ENCODE results near the gene FAM107B. TPM values are rescaled to one million over a fixed set of nuclear protein-coding genes. Genes with fewer than 3 reads are reported as not detected.

Gene FAM107B
- polyA plus RNA-seq, 6 donors from 2014 or later: 112 to 259 (median 159) TPM

DNA sequence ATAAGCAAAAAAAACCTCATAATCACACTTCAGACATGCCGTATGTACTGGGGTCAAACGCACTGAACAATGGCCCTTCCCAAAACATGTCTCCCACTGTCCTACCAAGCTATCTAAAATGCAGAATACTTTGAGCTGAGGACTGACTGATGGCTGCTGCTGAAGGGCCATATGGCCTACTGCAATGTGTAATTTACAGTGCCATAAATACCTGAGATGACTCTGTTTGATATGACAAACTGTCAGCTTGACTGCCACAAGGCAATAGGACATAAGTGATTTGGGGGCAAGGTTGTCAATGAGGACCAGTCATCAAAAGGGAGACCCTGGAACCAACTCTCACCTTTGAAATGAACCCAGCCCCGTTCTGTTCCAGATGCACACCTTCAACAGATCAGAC, 256.5 kb downstream of the FAM107B start:
- H3K4me3 Mint-ChIP-seq: no peak overlapping the region
- ATAC-seq (ENCODE audit: low read depth in 2 of 2) (no peak), DNase-seq (no peak)
- H3K27ac Mint-ChIP-seq: no peak overlapping the region
- peaks cover 0 to 2% (median 0%) of the 10 kb centered on the region in 7 donors for H3K9me3 Mint-ChIP-seq
- peaks cover 16 to 29% of the 10 kb centered on the region in 2 donors for H3K36me3 Mint-ChIP-seq
- peaks cover 0 to 2% (median 1%) of the 10 kb centered on the region in 3 donors for H3K4me1 Mint-ChIP-seq
- no peaks in the 10 kb centered on the region for H3K27me3 Mint-ChIP-seq

DNA sequence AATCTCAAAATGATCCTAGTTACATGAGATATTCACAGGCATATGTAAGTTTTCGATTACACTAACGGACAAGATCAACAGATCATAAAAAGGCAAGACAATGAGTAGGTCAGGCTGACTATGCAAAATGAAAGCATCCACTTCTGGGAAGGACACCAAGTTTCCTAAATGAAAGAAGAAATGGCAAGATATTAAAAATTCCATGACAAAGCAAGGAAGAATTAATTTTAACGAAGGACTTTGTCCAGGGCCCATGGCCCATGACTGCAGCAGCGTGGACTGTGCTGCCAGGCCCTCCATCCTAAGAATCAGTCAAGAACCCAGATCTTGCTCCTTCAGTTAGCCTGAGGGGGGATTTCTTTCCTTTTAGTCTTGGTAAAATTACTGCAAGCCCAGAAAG, 261.6 kb downstream of the FAM107B start:
- Mint-ChIP-seq H3K27ac (no peak overlapping the region), H3K27me3 (no peaks in the 10 kb centered on the region), H3K4me3 (no peak overlapping the region), H3K4me1 (peaks cover 0 to 12% (median 0%) of the 10 kb centered on the region in 3 donors), H3K9me3 (peaks cover 0 to 10% (median 3%) of the 10 kb centered on the region in 7 donors), H3K36me3 (peaks cover 23% of the 10 kb centered on the region in 2 donors)
- DNase-seq: no peak
- ATAC-seq (ENCODE audit: low read depth in 2 of 2): no peak

- no peak for ATAC-seq (ENCODE audit: low read depth in 2 of 2)
- Mint-ChIP-seq H3K9me3 (peaks cover 0 to 10% (median 3%) of the 10 kb centered on the region in 7 donors), H3K4me3 (no peak overlapping the region), H3K36me3 (peaks cover 16 to 28% of the 10 kb centered on the region in 2 donors), H3K4me1 (peaks cover 10 to 30% (median 13%) of the 10 kb centered on the region in 3 donors), H3K27me3 (no peaks in the 10 kb centered on the region), H3K27ac (peak overlapping the region in 1 of 6 donors; percentile 57)
- no peak for DNase-seq
These were observed 264.4 kb downstream of the FAM107B start for GRCh38 chr10:14510346-14510745.

DNA sequence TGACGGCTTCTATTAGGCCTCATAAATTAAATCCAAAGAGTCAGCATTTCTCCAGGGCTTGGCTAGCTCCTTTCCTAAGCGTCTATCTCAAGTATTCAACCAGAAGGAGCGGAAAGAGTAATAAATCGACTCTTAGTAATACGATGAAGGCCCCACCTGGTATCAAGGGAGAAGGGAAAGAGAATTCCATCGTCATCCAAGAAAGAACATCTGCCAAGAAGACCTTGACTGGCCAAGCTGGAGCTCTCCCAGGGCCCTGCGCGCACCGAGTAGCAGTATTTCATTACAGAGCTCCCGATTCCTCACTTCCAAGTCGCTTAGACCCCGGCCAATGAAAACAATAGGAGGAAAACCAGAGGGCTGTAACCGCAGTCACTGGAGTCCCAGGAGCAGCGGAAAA, 266.0 kb downstream of the FAM107B start:
- ATAC-seq (ENCODE audit: low read depth in 2 of 2): no peak
- peak overlapping the region in 1 of 8 donors; percentile 47 for H3K4me3 Mint-ChIP-seq
- no peak overlapping the region for H3K27ac Mint-ChIP-seq
- peaks cover 12 to 30% (median 13%) of the 10 kb centered on the region in 3 donors for H3K4me1 Mint-ChIP-seq
- DNase-seq: no peak
- H3K36me3 Mint-ChIP-seq: peaks cover 16 to 28% of the 10 kb centered on the region in 2 donors
- peaks cover 0 to 10% (median 3%) of the 10 kb centered on the region in 7 donors for H3K9me3 Mint-ChIP-seq
- no peaks in the 10 kb centered on the region for H3K27me3 Mint-ChIP-seq

DNA sequence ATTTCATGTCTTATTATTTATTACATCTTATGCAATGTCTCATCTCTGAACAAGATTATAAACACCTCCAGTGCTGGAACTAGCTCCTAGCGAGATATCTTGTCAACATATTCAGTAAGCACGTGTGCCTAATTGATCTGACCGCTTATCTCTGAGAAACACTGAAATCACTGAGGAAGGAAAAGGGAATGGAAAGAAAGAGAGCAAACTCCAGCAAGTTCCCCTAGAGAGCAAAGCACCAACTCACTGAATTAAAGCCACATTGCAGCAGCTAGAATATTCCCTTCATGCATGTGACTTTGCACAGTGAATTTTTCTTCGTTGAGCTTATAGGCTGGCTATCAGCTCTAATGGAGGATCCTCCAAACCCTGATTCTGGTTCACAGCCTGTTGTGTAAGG, 266.9 kb downstream of the FAM107B start:
- Mint-ChIP-seq H3K9me3 (peaks cover 0 to 10% (median 3%) of the 10 kb centered on the region in 7 donors), H3K27me3 (no peaks in the 10 kb centered on the region), H3K4me1 (peaks cover 13 to 35% (median 14%) of the 10 kb centered on the region in 3 donors), H3K27ac (peak overlapping the region in 5 of 6 donors; percentile 15 to 88 (median 55)), H3K4me3 (no peak overlapping the region), H3K36me3 (peaks cover 16 to 22% of the 10 kb centered on the region in 2 donors)
- DNase-seq (no peak), ATAC-seq (ENCODE audit: low read depth in 2 of 2) (no peak)

GRCh38 chr10:14507176-14507575, 267.5 kb downstream of the FAM107B start:
- Mint-ChIP-seq H3K27ac (peak overlapping the region; percentile 7 to 66 (median 36)), H3K4me1 (peaks cover 19 to 41% (median 19%) of the 10 kb centered on the region in 3 donors), H3K4me3 (no peak overlapping the region), H3K27me3 (no peaks in the 10 kb centered on the region), H3K9me3 (peaks cover 0 to 10% (median 3%) of the 10 kb centered on the region in 7 donors), H3K36me3 (peaks cover 15 to 22% of the 10 kb centered on the region in 2 donors)
- ATAC-seq (ENCODE audit: low read depth in 2 of 2) (peak; percentile 76 to 78), DNase-seq (no peak)

DNA sequence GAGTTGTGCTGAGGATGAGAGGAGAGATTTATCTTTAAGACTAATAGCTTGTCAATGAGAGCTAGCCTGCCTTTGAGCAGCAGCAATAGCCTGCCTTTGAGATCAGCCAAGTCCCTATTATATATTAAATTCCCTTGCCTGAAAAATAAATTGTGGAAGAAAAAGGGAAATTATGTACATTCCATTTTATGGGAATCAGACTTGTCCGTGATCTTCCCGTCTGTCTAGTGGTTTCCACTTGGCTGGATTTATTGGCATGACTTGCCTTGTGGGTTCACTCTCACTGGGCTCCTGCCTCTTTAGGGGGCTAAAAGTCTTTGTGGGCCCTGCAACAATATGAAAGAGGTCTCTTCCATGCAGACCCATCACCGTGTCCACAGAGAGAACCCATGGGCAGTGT, 272.3 kb downstream of the FAM107B start:
- no peak for DNase-seq
- Mint-ChIP-seq H3K27me3 (no peaks in the 10 kb centered on the region), H3K4me1 (peaks cover 19 to 30% (median 22%) of the 10 kb centered on the region in 3 donors), H3K36me3 (peaks cover 0 to 4% of the 10 kb centered on the region in 2 donors), H3K4me3 (no peak overlapping the region), H3K27ac (peak overlapping the region in 1 of 6 donors; percentile 2), H3K9me3 (no peaks in the 10 kb centered on the region)
- no peak for ATAC-seq (ENCODE audit: low read depth in 2 of 2)

GRCh38 chr10:14500172-14500765, 274.4 kb downstream of the FAM107B start:
- Mint-ChIP-seq H3K27ac (no peak overlapping the region), H3K27me3 (no peaks in the 10 kb centered on the region), H3K9me3 (no peaks in the 10 kb centered on the region), H3K36me3 (no peaks in the 10 kb centered on the region), H3K4me1 (peaks cover 12 to 17% (median 16%) of the 10 kb centered on the region in 3 donors), H3K4me3 (peak overlapping the region in 1 of 8 donors; percentile 62)
- no peak for ATAC-seq (ENCODE audit: low read depth in 2 of 2)
- DNase-seq: no peak

DNA sequence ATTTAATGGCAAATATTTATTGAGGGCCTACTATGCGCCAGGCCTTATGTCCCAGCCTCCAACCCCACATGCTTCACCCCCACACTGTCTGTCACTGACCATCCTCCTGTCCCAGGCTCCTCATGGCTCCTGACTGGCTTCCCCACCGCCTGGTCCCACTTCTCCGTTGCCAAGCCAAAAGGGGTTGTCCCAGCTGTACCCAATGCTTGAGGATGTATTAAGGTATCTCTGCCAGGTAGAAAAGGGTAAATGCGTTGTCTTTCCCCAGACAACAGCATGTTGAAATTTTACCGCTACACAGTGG, 275.1 kb downstream of the FAM107B start:
- DNase-seq (no peak), ATAC-seq (ENCODE audit: low read depth in 2 of 2) (no peak)
- Mint-ChIP-seq H3K27me3 (no peaks in the 10 kb centered on the region), H3K4me3 (no peak overlapping the region), H3K4me1 (peaks cover 12 to 17% (median 16%) of the 10 kb centered on the region in 3 donors), H3K27ac (no peak overlapping the region), H3K36me3 (no peaks in the 10 kb centered on the region), H3K9me3 (no peaks in the 10 kb centered on the region)

GRCh38 chr10:14498326-14498725, 276.4 kb downstream of the FAM107B start:
- Mint-ChIP-seq H3K27me3 (no peaks in the 10 kb centered on the region), H3K4me3 (no peak overlapping the region), H3K9me3 (no peaks in the 10 kb centered on the region), H3K4me1 (peaks cover 12 to 17% (median 13%) of the 10 kb centered on the region in 3 donors), H3K36me3 (no peaks in the 10 kb centered on the region), H3K27ac (peak overlapping the region in 1 of 6 donors; percentile 40)
- ATAC-seq (ENCODE audit: low read depth in 2 of 2) (no peak), DNase-seq (no peak)

GRCh38 chr10:14491811-14492210, 282.9 kb downstream of the FAM107B start:
- ATAC-seq (ENCODE audit: low read depth in 2 of 2): no peak
- Mint-ChIP-seq H3K36me3 (peaks cover 0 to under 1% of the 10 kb centered on the region in 2 donors), H3K27ac (peak overlapping the region in 1 of 6 donors; percentile 13), H3K4me3 (no peak overlapping the region), H3K9me3 (peaks cover 0 to 2% (median 0%) of the 10 kb centered on the region in 7 donors), H3K4me1 (no peaks in the 10 kb centered on the region), H3K27me3 (peaks cover 7 to 16% (median 9%) of the 10 kb centered on the region in 3 donors)
- DNase-seq: no peak

GRCh38 chr10:14489522-14490177, 285.0 kb downstream of the FAM107B start:
- Mint-ChIP-seq H3K27me3 (peaks cover 18 to 31% (median 27%) of the 10 kb centered on the region in 3 donors), H3K36me3 (peaks cover 2 to 9% of the 10 kb centered on the region in 2 donors), H3K9me3 (peaks cover 0 to 4% (median 2%) of the 10 kb centered on the region in 7 donors), H3K27ac (no peak overlapping the region), H3K4me3 (no peak overlapping the region), H3K4me1 (peaks cover 0 to 1% (median 0%) of the 10 kb centered on the region in 3 donors)
- DNase-seq: no peak
- ATAC-seq (ENCODE audit: low read depth in 2 of 2): no peak

- Mint-ChIP-seq H3K4me1 (peaks cover 0 to 3% (median 0%) of the 10 kb centered on the region in 3 donors), H3K27ac (no peak overlapping the region), H3K27me3 (peaks cover 33 to 48% (median 45%) of the 10 kb centered on the region in 3 donors), H3K9me3 (peaks cover 0 to 24% (median 10%) of the 10 kb centered on the region in 7 donors), H3K36me3 (peaks cover 15 to 16% of the 10 kb centered on the region in 2 donors), H3K4me3 (no peak overlapping the region)
- DNase-seq (no peak), ATAC-seq (ENCODE audit: low read depth in 2 of 2) (no peak)
These were observed 287.2 kb downstream of the FAM107B start for GRCh38 chr10:14487488-14487883.
